ENCODE measurements around the gene ZFAND3.

Gene ZFAND3

DNA sequence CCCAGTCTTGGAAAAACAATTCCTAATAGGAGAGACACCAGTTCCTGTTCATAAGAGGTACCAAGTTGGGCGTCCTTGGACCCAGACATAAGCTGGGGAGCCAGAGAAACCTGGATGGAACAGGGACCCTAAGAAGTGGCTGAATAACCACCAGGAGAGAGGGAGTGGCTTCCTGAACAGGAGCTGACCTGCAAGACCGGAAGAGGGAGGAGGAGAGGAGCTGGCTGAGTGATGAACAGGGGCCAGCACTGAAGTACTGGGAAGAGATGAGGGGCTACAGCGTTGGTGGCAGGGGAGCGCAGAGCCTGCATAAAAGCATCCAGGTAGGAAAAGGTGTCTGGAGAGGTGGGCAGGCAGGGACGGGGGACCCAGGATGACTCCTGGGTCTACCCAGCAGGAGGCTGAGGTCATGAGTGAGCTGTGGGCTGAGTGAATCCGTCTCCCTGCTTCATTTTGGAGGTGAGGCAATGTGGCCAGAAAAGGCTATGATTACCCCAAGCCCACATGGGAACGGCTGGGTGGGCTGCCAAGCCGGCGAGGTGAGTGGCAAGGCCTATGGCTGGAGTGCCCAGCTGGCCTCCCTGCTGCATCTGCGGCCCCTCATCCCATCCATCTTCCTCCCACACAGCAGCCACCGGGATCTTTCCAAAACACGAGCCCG, 34.4 kb upstream of the ZFAND3 start:
- no peaks in the 10 kb centered on the region for H3K27me3 ChIP-seq
- H3K4me3 ChIP-seq (ENCODE audit: low read depth, low read length), result peak overlapping the region; percentile 60
- H3K36me3 ChIP-seq, result no peaks in the 10 kb centered on the region
- DNase-seq, result no peak
- H3K9me3 ChIP-seq, result no peaks in the 10 kb centered on the region
- TF ChIP-seq, protein P1, sequence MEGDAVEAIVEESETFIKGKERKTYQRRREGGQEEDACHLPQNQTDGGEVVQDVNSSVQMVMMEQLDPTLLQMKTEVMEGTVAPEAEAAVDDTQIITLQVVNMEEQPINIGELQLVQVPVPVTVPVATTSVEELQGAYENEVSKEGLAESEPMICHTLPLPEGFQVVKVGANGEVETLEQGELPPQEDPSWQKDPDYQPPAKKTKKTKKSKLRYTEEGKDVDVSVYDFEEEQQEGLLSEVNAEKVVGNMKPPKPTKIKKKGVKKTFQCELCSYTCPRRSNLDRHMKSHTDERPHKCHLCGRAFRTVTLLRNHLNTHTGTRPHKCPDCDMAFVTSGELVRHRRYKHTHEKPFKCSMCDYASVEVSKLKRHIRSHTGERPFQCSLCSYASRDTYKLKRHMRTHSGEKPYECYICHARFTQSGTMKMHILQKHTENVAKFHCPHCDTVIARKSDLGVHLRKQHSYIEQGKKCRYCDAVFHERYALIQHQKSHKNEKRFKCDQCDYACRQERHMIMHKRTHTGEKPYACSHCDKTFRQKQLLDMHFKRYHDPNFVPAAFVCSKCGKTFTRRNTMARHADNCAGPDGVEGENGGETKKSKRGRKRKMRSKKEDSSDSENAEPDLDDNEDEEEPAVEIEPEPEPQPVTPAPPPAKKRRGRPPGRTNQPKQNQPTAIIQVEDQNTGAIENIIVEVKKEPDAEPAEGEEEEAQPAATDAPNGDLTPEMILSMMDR (IDR thresholded peaks at IDR 0.05; ENCODE audit: low read depth, low read length), result 0 out of 2 replicates have a peak, but pooled peaks have one; percentile 0
- H3K4me1 ChIP-seq, result peaks cover 25% of the 10 kb centered on the region

DNA sequence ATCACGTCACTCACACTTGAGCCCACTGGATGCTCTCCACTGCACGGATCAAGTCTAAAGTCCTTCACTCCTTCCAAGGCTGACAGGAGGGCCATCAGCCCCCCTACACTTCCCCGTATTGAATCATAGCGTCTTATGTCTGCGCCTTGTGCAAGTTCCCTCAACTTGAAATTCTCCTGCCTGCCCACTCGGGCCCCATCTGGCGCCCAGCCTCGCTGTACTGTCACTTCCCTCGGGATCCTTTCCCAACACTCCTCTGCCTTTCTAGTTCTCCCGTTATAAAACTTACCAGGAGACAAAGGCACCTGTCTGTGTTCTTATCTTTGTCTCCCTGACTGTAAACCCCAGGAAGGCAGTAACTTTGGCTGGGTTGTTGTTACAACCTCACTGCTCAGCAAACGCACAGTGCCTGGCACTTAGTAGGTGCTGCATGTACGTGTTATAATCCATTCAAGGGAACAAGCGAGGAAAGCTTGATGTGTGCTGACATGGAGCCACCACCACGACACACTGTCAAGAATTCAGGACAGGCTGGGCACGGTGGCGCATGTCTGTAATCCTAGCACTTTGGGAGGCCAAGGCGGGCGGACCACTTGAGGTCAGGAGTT, 33.8 kb upstream of the ZFAND3 start:
- TF ChIP-seq, protein P1 (IDR thresholded peaks at IDR 0.05; ENCODE audit: low read depth, low read length), result no peak
- no peak overlapping the region for H3K4me3 ChIP-seq (ENCODE audit: low read depth, low read length)
- no peak for DNase-seq
- H3K36me3 ChIP-seq, result no peaks in the 10 kb centered on the region
- no peaks in the 10 kb centered on the region for H3K27me3 ChIP-seq
- H3K9me3 ChIP-seq, result no peaks in the 10 kb centered on the region
- peaks cover 22% of the 10 kb centered on the region for H3K4me1 ChIP-seq

DNA sequence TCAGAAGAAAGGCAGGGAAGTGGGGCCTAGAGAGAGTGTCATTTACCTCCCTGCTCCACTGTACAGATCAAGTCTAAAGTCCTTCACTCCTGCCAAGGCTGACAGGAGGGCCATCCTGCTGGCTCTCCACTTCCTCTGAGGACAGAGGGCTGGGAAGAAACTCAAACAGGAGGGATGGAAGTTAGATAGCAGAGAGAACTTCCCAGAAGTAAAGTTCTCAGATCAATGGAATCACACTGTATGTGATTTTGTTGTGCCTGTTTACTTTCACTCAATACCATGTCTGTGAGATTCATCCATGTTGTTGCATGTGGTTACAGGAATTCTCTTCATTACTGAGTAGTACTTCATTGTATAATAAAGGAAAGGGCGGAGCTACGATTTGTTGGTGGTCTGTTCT, 32.3 kb upstream of the ZFAND3 start:
- H3K27me3 ChIP-seq, result no peaks in the 10 kb centered on the region
- H3K9me3 ChIP-seq, result no peaks in the 10 kb centered on the region
- H3K4me1 ChIP-seq, result peaks cover 27% of the 10 kb centered on the region
- DNase-seq, result no peak
- TF ChIP-seq, protein P1 (IDR thresholded peaks at IDR 0.05; ENCODE audit: low read depth, low read length), result no peak
- no peaks in the 10 kb centered on the region for H3K36me3 ChIP-seq
- no peak overlapping the region for H3K4me3 ChIP-seq (ENCODE audit: low read depth, low read length)

DNA sequence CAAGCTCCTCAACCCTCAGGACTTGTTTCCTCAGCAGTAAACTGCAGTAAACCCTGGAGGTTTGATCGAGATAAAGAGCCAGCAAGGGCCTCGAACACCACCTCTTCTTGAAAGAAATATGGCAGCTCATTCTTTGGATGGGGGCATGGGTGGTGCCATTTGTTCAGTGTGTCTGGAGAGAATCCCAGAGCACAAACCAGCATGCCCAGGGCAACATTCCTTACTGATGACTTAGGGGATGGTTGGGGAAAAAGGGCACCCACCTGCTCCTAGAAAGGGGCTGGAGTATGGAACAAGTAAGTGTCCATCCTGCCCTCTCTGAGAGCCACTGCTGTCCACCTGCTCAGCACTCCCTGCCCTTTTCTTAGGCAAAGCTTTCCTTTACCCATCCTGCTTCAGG, 31.3 kb upstream of the ZFAND3 start:
- TF ChIP-seq, protein P1 (IDR thresholded peaks at IDR 0.05; ENCODE audit: low read depth, low read length), result no peak
- no peak for DNase-seq
- no peaks in the 10 kb centered on the region for H3K27me3 ChIP-seq
- H3K4me3 ChIP-seq (ENCODE audit: low read depth, low read length), result no peak overlapping the region
- H3K4me1 ChIP-seq, result peaks cover 23% of the 10 kb centered on the region
- H3K9me3 ChIP-seq, result no peaks in the 10 kb centered on the region
- H3K36me3 ChIP-seq, result no peaks in the 10 kb centered on the region

DNA sequence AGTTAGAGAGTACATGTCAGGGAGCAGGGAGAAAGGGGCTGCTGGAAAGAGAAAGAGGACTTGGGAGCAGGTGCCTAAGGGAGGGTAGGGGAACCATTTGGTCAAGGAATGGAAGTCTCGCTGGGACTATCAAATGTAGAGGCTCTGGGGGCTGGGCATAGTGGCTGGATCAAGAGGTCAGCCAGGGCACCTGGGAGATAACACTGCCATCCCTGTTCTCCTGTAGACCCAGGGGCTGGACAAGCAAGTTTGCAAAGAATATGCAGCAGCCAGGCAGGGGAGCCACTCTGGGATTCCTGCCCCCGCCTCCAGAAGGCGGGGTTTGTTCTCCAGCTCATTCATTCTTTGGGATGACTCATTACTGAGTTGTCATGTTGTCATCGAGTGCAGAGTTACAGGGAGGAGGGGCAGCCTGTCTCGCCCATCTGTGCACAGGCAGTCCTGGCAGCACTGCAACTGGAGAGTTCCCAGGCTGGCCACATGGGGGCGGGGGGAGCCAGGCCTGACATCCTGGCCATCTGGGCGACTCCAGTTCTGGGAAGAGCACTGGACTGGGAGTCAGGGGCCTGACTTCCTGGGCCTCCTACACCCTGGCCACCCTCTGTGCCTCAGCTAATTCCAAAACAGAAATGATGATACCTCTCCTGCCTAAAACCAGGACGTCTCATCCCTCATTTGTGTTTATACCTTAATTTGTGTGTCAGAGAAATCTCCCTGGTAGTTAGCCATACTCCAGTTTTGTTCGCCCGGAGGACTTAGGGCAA, 28.2 kb upstream of the ZFAND3 start:
- H3K4me1 ChIP-seq, result peaks cover 6% of the 10 kb centered on the region
- no peaks in the 10 kb centered on the region for H3K9me3 ChIP-seq
- DNase-seq, result peak; percentile 97
- no peak overlapping the region for H3K4me3 ChIP-seq (ENCODE audit: low read depth, low read length)
- no peaks in the 10 kb centered on the region for H3K27me3 ChIP-seq
- H3K36me3 ChIP-seq, result no peaks in the 10 kb centered on the region
- TF ChIP-seq, protein P1 (IDR thresholded peaks at IDR 0.05; ENCODE audit: low read depth, low read length), result peak; percentile 95
